Gastroesophageal sphincter (tissue), 4 donors: Measurements from ENCODE around the gene TMEM242. TPM values are rescaled to one million over a fixed set of nuclear protein-coding genes. Genes with fewer than 3 reads are reported as not detected.

Experiments used
- ATAC-seq: fragments of 150-250 bp; one replicate; pipeline ENCODE4 v1.9.1; 2016; ENCODE audit warnings: mild to moderate bottlenecking, moderate library complexity
- H3K27ac ChIP-seq, 4 donors: fragments of 200-600 bp; sonication (generic) in 3 of 4; 1 replicate in 3 of 4; 2 replicates in 1 of 4; pipeline ENCODE4 v1.5.1; 2016 to 2019
- H3K27me3 ChIP-seq: fragments of 200-600 bp; sonication (generic); one replicate; pipeline ENCODE4 v1.5.1; 2019
- H3K36me3 ChIP-seq, 2 donors: fragments of 200-600 bp; sonication (generic); one replicate each; pipeline ENCODE4 v1.5.1; 2019; ENCODE audit warnings: control low read depth in 1 of 2
- H3K4me1 ChIP-seq, 3 donors: fragments of 200-600 bp; sonication (generic); 1 replicate in 2 of 3; 2 replicates in 1 of 3; pipeline ENCODE4 v1.5.1; 2016 to 2019; ENCODE audit warnings: control low read depth in 2 of 3
- H3K4me3 ChIP-seq, 2 donors: fragments of 200-600 bp; sonication (generic); one replicate each; pipeline ENCODE4 v1.5.1; 2019; ENCODE audit warnings: mild to moderate bottlenecking in 1 of 2, moderate library complexity in 1 of 2
- H3K9me3 ChIP-seq, 3 donors: fragments of 200-600 bp; sonication (generic); one replicate each; pipeline ENCODE4 v1.5.1; 2017 to 2019; ENCODE audit warnings: control low read depth in 2 of 3
- CTCF ChIP-seq, 4 experiments: fragments of 200-600 bp in 2 of 4; fragments of 450-650 bp in 2 of 4; sonication (generic) in 1 of 4; IDR thresholded peaks; one replicate each; pipeline ENCODE4 v1.5.1; 2017 to 2019; ENCODE audit warnings: antibody characterized with exemption in 4 of 4, mild to moderate bottlenecking in 2 of 4, moderate library complexity in 2 of 4
- EP300 ChIP-seq: sonication (generic); formaldehyde crosslinking; IDR thresholded peaks from one replicate; pipeline ENCODE4 v1.6.1; 2017; ENCODE audit warnings: antibody characterized with exemption, mild to moderate bottlenecking
- POLR2A ChIP-seq, 2 donors: fragments of 450-650 bp; IDR thresholded peaks; one replicate each; pipeline ENCODE4 v1.6.1; 2017; ENCODE audit warnings: antibody characterized with exemption in 2 of 2, mild to moderate bottlenecking in 2 of 2, moderate library complexity in 1 of 2
- POLR2AphosphoS5 ChIP-seq: sonication (generic); formaldehyde crosslinking; IDR thresholded peaks from one replicate; pipeline ENCODE4 v1.6.1; 2017; ENCODE audit warnings: antibody characterized with exemption
- WGBS, 2 donors: methylation state at CpG; one replicate each; pipeline ENCODE4 v1.1.5; 2018; ENCODE audit warnings: low coverage in 1 of 2; 5-methylcytosine and 5-hydroxymethylcytosine counted together
- total RNA-seq, 4 donors: library from RNA; depleted of rRNA; stranded (reverse); fragments of >200 nt; gene quantifications; one replicate each; pipeline ENCODE4 v1.1.0, GENCODE V29; 2016

The TMEM242 gene
- total RNA-seq, 4 donors from 2014 or later, result 6.6 to 8.4 (median 7.6) TPM

- H3K27me3 ChIP-seq, result peaks cover 27% of the 10 kb centered on the region
- no peak for ATAC-seq
- TF ChIP-seq POLR2AphosphoS5, result no peak
- no peak for TF ChIP-seq POLR2A (IDR thresholded peaks at IDR 0.05)
- no peak for TF ChIP-seq CTCF (IDR thresholded peaks at IDR 0.05)
- TF ChIP-seq EP300, result no peak
- no peaks in the 10 kb centered on the region for H3K9me3 ChIP-seq
- WGBS, 2 donors, result 78 to 88% methylated on average over 4 to 6 of the region's 11 CpGs
- no peaks in the 10 kb centered on the region for H3K4me1 ChIP-seq
- no peak overlapping the region for H3K27ac ChIP-seq
- H3K36me3 ChIP-seq, result no peaks in the 10 kb centered on the region
- H3K4me3 ChIP-seq, result no peak overlapping the region
Measured at GRCh38 chr6:157366648-157367047, 43.3 kb upstream of the TMEM242 start.

- no peak for TF ChIP-seq POLR2AphosphoS5
- no peak for TF ChIP-seq CTCF (IDR thresholded peaks at IDR 0.05)
- no peak for TF ChIP-seq EP300
- TF ChIP-seq POLR2A (IDR thresholded peaks at IDR 0.05), result no peak
- ATAC-seq, result no peak
- Histone ChIP-seq H3K36me3 (no peaks in the 10 kb centered on the region), H3K4me1 (no peaks in the 10 kb centered on the region), H3K4me3 (no peak overlapping the region), H3K27me3 (peaks cover 28% of the 10 kb centered on the region), H3K9me3 (no peaks in the 10 kb centered on the region), H3K27ac (no peak overlapping the region)
- 83 to 90% methylated on average over 1 of the region's 1 CpG for WGBS, 2 donors
Measured at GRCh38 chr6:157364705-157365104, 41.4 kb upstream of the TMEM242 start.

GRCh38 chr6:157361886-157362285 lies 38.6 kb upstream of the TMEM242 start:
- no peaks in the 10 kb centered on the region for H3K4me1 ChIP-seq
- no peaks in the 10 kb centered on the region for H3K36me3 ChIP-seq
- H3K4me3 ChIP-seq, result no peak overlapping the region
- no peak for ATAC-seq
- H3K9me3 ChIP-seq, result no peaks in the 10 kb centered on the region
- WGBS, 2 donors, result 44 to 55% methylated on average over 2 to 3 of the region's 3 CpGs
- H3K27me3 ChIP-seq, result peaks cover 14% of the 10 kb centered on the region
- no peak overlapping the region for H3K27ac ChIP-seq
- TF ChIP-seq POLR2A (IDR thresholded peaks at IDR 0.05) (no peak), EP300 (no peak), POLR2AphosphoS5 (no peak), CTCF (IDR thresholded peaks at IDR 0.05) (no peak)

GRCh38 chr6:157358287-157358686 lies 35.0 kb upstream of the TMEM242 start:
- TF ChIP-seq POLR2AphosphoS5 (no peak), CTCF (IDR thresholded peaks at IDR 0.05) (no peak), POLR2A (IDR thresholded peaks at IDR 0.05) (no peak), EP300 (no peak)
- Histone ChIP-seq H3K27me3 (peaks cover 13% of the 10 kb centered on the region), H3K4me1 (no peaks in the 10 kb centered on the region), H3K9me3 (no peaks in the 10 kb centered on the region), H3K27ac (no peak overlapping the region), H3K4me3 (no peak overlapping the region), H3K36me3 (no peaks in the 10 kb centered on the region)
- WGBS, 2 donors, result 72 to 85% methylated on average over 8 of the region's 8 CpGs
- ATAC-seq, result no peak

- no peak overlapping the region for H3K27ac ChIP-seq
- H3K4me1 ChIP-seq, result no peaks in the 10 kb centered on the region
- H3K27me3 ChIP-seq, result no peaks in the 10 kb centered on the region
- peaks cover 0 to 10% (median 0%) of the 10 kb centered on the region in 3 donors for H3K9me3 ChIP-seq
- no peak overlapping the region for H3K4me3 ChIP-seq
- no peaks in the 10 kb centered on the region for H3K36me3 ChIP-seq
- WGBS, 2 donors, result 71 to 100% methylated on average over 1 to 2 of the region's 2 CpGs
- TF ChIP-seq EP300, result no peak
- TF ChIP-seq CTCF (IDR thresholded peaks at IDR 0.05), result no peak
- no peak for TF ChIP-seq POLR2AphosphoS5
- TF ChIP-seq POLR2A (IDR thresholded peaks at IDR 0.05), result no peak
- no peak for ATAC-seq
Measured at GRCh38 chr6:157346373-157346772, 23.1 kb upstream of the TMEM242 start.
